SIG-M5 treated with dmso at 0.1 percent for 504 hours (cell line): Measurements from ENCODE around the gene SEMA3A.

Source experiments
- DNase-seq: peaks from one replicate; lab custom pipeline; 2025; ENCODE audit not compliant: unreplicated experiment; lab: John Stamatoyannopoulos, UW

Gene SEMA3A

DNA sequence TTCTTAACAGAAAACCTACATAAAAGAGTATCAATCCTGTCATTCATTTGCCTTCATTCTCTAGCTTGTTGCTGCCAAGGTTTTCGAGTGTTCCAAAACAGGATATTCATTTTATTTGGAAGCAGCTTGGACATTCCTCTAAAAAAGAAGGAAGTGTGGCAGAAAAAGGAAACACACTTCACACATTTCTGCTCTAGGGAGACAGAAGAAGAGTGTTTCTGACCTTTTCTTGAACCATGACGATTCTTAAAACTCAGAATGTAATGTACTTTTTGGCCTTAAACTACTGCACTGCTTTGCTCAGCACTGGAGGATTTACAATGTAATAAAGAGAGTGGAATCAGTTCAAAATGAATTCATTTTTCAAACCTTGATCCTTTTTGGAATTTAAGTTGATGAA lies 81.3 kb downstream of the SEMA3A start:
- no peak for DNase-seq

DNA sequence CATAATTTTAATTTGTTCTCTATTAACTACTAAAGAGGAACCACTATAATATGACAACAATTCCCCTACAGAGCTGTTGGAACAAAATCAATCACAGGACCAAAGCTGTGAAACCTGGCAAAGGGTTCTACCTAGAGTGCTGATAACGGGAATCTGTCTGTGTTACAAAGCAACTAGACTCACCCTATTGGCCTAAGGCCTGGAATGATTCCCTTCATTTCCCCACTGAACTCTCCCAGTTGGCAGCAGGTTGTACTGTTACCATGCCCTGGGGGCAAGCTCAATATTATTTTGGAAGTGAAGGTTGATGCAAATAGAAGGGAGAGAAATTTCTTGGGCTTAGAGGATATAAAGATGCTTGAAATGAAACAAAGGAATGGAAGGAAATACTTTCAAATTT lies 81.8 kb downstream of the SEMA3A start:
- DNase-seq: no peak

DNA sequence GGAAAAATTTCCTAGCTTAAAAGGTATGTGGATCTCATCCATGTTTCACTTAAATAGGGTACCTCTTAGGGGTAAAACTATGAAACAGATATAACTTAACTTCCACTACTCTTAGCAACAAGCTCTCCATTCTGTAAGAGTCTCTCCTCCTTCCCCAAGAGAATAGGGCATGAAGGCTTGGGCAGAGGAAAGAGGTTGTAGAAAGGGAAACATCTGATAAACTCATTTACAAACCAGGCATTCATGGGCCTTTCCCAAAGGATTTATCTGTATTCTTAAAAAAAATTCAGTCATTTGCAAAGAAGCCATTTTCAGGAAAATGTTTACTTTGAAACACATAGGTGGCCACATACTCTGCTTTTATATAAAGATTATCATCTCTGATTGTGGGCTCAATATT lies 82.7 kb downstream of the SEMA3A start:
- no peak for DNase-seq

DNA sequence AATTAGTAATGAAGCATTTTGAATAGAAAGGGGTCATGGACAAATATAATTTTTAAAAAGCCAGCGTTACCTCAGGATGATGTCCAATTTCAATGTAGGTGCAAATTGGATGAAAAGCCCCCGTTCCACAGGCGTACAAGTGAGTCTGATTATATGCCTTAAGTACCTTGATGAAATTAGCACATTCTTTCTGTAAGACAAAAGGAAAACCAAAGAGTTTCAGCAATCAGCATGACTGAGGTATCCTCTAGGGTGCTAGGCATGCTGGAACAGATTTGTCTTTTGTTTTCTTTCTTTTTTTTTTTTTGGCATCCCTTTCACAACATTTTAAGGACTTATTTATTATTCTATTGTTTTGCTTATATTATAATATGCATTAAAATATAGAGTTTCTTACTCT lies 84.2 kb downstream of the SEMA3A start:
- no peak for DNase-seq

DNA sequence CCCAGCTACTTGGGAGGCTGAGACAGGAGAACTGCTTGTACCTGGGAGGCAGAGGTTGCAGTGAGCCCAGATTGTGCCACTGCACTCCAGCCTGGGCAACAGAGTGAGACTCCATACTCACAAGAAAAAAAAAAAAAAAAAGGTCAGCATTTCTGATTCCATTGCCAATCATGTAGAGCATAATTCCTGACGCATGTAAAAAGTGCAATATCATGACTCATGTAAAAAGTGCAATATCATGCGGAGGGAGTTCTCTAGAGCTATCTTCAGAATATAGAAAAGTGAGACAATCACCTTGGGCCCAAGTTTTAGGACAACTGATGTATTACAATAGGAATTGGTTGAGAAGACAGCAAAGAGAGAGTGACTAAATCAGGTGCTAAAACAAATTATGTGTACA lies 85.8 kb downstream of the SEMA3A start:
- no peak for DNase-seq

DNA sequence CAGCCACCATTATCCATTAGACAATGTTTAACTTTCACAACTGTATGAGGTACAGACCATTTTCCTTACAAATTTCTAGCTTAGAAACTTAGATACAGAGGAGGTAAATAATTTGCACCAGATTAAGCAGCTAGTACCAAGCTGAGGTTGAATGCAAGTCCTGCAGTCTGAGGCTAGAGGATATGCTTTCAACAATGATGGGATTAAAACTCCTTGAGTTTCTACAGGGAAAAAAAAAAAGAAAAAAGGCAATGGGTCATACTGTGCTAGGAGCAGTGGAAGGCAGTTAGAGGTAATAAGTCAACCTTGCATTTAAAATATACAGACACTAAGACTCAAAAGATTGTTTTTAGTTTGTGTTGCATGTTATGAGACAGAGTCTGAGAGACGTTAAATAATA lies 86.5 kb downstream of the SEMA3A start:
- no peak for DNase-seq

DNA sequence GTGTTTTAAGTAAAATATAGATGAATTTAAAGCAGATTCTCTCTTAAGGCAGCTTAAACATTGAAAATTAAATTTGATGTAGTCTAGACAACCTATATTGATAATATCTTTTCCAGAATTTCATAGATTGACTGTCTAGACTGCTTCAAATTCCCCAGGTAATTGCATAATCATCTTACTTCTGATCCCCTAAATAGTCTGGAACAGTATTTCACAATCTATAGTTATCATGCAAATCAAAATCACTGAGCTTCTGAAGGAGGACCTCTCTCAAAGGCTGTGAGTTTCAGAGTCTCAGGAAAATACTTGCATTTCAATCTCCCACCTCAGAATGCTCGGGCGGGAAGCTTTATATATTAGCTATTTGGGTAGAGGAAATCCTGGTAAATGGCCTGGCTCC lies 87.3 kb downstream of the SEMA3A start:
- DNase-seq: no peak

DNA sequence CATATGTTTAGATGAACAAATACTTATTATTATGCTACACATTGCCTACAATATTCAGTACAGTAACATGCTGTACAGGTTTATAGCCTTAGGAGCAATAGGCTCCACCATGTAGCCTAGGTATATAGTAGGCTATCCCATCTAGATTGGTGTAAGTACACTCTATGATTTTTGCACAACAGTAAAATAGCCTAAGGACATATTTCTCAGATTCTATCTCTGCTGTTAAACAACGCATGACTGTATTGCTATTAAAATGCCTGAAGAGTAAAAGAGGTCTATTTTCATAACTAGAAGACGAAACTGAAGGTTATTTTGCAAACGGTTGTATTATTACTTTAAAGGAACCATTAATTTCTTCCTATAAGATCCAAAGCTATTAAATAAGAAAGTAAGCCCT lies 88.3 kb downstream of the SEMA3A start:
- DNase-seq: no peak

DNA sequence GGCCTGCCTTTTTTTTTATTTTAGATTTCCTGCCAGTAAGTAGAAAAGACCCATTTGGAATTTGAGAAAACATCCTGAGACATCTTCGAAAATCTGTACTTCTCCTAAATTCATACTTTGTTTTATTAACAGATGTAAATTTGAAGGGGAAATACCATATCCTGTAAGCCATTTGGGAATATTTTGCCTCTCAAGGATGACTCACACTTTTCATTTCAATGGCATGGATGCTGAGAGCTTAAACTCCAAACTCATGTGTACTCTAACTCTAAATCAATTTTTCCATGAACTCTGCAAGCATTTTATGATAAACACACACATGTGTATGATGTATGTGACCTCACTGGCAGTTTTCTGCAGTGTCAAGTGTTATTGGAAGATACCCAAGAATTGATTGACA lies 89.0 kb downstream of the SEMA3A start:
- DNase-seq: no peak

DNA sequence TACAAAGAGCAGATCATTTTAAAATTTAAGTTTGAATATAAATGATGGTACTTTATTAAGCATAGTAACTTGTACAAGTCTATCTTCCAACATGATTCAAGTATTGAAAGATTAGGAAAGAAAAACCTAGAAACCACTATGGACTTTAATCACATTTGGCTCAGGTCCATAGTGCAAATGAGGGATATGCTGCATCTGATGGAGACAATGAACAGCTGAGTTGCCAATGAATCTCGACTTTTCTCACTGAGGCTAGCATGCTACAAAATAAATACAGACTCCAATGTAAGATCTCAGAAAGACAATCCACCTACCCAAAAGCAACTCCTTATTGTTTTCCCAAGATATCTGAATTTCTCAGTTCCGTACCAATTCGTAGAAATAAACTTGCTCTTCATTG lies 89.8 kb downstream of the SEMA3A start:
- DNase-seq: no peak

DNA sequence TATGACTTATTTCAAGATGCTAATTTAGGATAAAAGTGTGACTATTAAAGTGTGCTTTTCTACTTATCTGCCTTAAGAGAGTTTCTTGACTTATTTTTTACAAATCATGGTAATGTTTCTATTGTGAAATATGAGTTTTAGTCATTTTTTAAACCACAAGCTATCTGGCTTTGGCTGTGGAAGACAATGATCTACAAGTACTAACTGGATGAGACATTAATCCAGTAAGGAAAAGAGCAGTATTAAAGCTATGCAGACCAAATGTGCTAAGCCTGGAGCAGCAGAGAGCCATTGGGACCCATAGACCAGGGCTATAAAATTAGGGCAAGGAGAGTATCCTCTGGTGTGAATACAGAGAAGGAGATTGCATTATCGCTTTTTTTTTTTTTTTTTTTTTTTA lies 92.4 kb downstream of the SEMA3A start:
- DNase-seq: no peak

DNA sequence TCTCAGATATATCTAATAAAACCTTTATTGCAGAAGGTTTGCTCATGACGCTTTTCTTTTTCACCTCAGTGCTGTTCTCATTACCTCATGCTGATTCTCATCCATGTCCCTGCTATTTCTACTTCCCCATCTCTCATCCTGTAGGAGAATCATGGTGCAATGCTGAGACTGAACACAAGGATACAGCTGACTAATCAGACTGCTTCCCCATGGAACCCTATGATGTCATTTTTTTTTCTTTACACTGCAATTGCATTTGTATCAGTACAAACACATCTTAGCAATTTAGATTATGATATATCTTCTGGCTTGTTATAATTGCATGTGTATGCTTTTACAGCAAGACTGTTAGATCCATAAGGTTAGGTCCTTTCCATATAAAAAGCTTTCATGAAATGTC lies 93.7 kb downstream of the SEMA3A start:
- peak; percentile 40 for DNase-seq

DNA sequence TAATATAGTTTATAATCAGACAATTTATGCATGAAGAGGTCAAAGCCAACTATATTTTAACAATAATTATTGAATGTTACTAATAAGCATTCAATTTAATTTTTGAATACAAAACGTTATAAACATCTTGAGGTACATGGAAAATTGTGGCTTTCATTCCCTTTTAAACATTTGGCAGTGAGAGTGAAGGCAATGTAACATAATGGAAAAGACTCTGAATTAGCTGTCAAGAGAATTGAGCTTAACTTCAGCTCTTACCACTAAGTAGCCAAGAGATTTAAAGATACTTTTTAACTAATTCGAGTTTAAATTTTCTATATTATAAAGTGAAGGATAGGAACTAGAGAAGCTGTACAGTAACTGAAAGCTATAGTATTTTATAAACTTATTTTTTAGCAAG lies 98.6 kb downstream of the SEMA3A start:
- DNase-seq: no peak

DNA sequence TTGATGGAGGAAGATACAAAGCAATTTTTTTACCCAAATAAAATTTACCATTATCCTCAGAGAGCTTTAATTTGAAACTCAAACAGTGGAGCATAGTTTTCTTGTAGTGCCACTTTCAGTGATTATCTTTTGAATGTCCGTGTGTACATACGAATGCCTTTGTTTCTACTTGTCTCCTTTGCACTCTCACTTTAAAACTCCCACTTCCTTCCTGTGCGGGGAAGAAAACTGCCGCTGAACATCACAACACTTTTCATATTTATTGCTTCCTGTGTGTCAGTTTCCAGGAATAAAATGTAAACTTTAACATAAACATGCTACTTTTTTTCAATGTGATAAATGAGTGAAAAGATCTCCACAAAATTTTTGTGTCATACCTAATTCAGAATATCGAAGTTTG lies 102.4 kb downstream of the SEMA3A start:
- DNase-seq: peak; percentile 12

DNA sequence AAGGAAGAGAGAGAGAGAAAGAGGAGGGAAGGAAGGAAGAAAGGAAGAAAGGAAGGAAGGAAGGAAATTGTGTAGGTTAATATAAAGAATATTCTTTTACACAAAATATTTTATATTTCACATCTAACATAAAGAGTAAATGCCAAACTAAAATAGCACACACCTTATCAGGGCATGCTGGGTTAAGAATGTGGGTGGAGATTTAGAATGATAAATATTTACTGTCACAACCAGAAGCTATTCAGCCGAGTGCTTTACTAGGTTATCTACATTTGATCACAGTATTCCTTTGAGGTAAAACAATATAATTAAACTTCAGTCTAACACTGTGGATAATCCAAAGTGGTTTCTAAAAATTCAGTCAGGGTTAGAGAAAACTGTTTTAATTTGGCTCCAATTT lies 103.3 kb downstream of the SEMA3A start:
- DNase-seq: no peak

DNA sequence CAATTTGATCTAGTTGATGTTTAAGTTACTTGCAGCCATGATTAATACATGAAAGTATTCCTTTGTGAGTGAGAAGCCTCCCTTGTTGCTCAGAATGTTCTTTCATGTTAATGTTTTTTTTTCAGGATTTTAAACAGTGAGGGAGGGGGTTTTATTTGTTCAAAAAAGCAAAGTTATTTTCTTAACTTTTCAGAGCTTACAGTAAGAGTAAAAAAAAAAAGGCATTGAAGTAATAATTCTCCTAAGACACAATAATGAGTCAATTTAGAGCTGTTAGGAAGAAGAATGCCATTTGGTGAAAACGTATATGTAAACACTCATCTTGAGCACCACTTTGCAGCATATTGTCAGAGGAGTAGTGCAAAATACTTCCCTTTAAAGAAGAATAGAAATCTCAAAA lies 105.8 kb downstream of the SEMA3A start:
- no peak for DNase-seq

DNA sequence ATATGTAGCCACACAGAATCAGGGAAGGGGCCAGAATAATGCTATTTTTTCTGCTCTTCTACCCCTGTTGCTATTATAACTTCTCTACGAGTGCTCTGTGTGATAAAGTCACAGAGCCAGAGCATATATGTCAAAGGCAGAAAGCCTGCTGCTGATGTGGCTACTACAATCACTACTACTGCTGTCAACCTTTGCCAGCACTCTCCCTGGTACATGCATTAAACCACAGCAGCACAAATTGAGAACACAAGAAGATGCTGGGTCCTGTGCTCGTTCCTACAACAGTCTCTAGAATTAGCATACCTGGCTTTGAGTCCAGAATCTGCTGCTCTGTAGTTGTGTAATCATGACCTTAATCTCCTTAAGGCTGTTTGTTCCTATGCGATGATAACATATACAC lies 108.6 kb downstream of the SEMA3A start:
- no peak for DNase-seq

DNA sequence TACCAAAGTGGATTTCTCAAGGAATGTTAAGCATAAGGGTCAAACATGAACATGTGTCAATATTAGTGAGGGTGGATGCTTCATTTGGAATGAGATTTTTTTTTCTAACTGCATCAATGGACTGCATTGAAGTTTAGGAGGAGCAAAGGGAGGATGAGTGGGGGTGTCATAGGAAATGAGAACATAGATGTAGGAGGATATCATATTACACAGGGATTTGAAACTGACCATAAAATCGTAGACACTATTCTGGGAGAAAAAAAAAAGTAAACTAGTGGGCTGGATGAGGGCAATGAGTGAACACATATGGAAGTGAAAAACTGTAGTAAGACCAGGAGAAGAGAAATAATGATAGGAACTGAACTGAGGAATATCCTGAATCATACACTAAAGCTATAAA lies 109.4 kb downstream of the SEMA3A start:
- no peak for DNase-seq

DNA sequence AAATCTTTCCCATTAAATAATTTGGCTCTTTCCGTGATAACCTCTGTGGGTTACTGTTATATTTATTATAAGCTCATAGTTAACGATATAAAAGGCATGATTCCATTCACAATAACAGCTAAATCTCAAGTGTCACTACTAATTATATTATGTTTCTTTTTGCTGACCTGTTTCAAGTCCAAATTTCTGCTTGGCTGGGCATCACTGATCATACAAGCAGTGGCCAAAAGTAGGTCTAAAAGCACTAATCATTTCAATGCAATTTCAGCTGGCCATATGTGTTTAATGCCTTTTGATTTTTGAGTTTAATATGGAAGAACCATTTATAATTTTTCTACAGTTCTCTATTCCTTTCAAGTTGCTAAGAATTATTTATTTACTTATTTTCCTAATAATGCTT lies 110.7 kb downstream of the SEMA3A start:
- no peak for DNase-seq

DNA sequence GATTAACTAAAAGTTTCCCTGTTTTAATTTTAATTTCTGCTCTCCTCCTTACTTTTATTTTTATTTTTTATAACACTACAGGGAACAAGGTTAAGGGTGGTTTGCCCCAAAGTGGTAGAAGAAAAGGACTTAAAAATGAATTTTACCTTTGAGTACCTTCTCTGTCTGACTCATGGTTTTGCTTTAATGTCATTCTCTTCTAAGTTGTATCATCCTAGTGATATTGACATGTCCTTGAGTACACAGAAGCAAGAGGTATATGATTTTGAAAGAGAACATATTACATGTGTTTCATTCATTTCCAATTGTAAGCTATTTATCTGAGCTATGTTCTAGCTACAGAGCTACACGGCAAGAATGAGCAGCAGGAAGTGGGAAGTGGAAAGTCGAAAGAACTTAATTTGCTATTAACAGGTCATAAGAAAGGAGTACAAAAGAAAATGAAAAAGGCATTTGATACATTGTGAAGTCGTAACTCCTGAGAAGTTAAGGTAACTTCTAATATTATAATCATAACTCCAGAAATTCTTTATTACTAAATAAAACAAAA lies 112.5 kb downstream of the SEMA3A start:
- DNase-seq: no peak

DNA sequence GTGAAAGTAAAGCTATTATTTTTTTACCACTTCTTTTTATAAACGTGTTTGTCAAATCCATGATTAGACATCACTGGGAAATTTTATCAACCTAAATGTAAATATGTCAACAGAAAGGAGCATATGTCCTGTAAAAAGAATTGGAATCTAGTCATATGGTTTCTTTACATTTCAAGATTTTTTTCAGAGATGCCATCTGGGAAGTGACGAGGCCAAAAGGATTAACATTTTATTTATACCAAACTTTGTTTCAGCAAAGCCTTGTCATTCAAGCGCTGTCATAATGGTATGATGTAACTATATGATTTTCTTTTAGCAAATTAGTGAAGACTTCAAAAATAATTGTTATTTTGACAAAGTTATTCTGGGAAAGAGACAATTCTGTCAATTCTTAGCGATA lies 117.3 kb downstream of the SEMA3A start:
- no peak for DNase-seq

DNA sequence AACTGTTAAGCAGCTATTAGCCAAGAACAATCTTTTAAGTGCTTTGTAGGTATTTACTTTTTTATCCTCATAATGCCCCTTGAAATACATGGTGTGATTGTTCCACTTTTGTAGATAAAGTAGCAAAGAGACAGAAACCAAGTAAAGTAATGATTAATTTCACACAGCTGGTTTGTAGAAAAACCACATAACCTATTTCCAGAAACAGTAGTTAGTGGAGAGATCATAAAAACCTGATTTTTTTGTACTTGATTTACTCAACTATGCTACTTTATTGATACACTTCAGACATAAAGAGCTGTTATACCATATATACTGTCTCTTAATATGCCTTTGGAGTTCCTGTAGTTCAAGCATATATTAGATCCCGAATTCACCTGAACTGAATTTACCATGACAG lies 118.4 kb downstream of the SEMA3A start:
- DNase-seq: no peak

DNA sequence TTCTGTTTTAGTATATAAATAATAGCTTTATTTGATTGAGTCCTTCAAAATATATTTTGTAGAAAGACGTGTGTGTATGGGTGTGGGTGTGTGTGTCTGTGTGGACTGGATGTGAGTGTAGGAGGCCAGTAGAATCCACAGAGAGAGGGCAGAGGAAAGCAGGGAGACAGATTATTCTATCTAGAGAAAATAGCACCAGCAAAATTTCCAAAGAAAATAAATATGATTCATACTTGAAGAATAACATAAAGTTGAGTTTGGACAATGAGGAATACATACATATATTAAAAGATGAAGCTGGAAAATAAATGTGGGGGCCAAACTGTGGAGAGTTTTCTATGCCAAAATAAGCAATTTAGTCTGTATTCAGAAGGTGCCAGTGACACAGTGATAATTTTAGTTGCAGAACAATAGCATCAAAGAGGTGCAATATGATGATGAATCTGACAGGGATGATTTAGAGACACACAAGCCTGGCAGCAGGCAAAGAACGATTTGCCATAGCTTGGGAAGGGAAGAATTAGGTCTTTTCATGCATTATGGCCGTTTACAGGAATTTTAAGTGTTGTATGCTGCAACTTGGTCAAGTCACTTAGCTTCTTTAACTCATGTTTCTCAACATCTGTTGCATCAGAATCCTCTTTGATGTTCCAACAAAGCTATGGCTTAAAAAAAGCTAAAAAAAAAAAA lies 121.3 kb downstream of the SEMA3A start:
- peak; percentile 41 for DNase-seq
